ENCODE results near the gene RAB3IL1.

- TF ChIP-seq POLR2A (IDR thresholded peaks at IDR 0.05) (no peak), CTCF (IDR thresholded peaks at IDR 0.05) (no peak), EP300 (IDR thresholded peaks at IDR 0.05) (no peak)
These were observed 50.4 kb downstream of the RAB3IL1 start for GRCh38 chr11:61866958-61867343.

All from stomach (tissue), 4 donors.